ENCODE data around the gene ADD1.

Gene ADD1

GRCh38 chr4:2799971-2800690, 43.5 kb upstream of the ADD1 start:
- peak overlapping the region; percentile 66 for H3K27ac ChIP-seq (ENCODE audit: low read depth, low read length)
- H3K36me3 ChIP-seq (ENCODE audit: insufficient read depth, low read length), result no peaks in the 10 kb centered on the region
- peak overlapping the region in 1 of 2 donors; percentile 27 for H3K4me3 ChIP-seq (ENCODE audit: low read depth in 1 of 2, low read length in 2 of 2)
- no peaks in the 10 kb centered on the region for H3K9me3 ChIP-seq (ENCODE audit: low read length)
- H3K4me1 ChIP-seq (ENCODE audit: insufficient read depth, low read length), result peaks cover 50% of the 10 kb centered on the region
- peaks cover 0 to 4% of the 10 kb centered on the region in 2 donors for H3K27me3 ChIP-seq (ENCODE audit: control insufficient read depth in 1 of 2, insufficient read depth in 2 of 2, low read length in 2 of 2)
- no peak overlapping the region for H3K9ac ChIP-seq (ENCODE audit: low read length)

GRCh38 chr4:2800691-2801596, 42.7 kb upstream of the ADD1 start:
- peak overlapping the region; percentile 4 to 27 for H3K4me3 ChIP-seq (ENCODE audit: low read depth in 1 of 2, low read length in 2 of 2)
- no peak overlapping the region for H3K9ac ChIP-seq (ENCODE audit: low read length)
- H3K27ac ChIP-seq (ENCODE audit: low read depth, low read length), result peak overlapping the region; percentile 66
- H3K9me3 ChIP-seq (ENCODE audit: low read length), result no peaks in the 10 kb centered on the region
- H3K36me3 ChIP-seq (ENCODE audit: insufficient read depth, low read length), result no peaks in the 10 kb centered on the region
- peaks cover 56% of the 10 kb centered on the region for H3K4me1 ChIP-seq (ENCODE audit: insufficient read depth, low read length)
- peaks cover 0 to 4% of the 10 kb centered on the region in 2 donors for H3K27me3 ChIP-seq (ENCODE audit: control insufficient read depth in 1 of 2, insufficient read depth in 2 of 2, low read length in 2 of 2)

GRCh38 chr4:2802618-2803531, 40.8 kb upstream of the ADD1 start:
- Histone ChIP-seq H3K27me3 (ENCODE audit: control insufficient read depth in 1 of 2, insufficient read depth in 2 of 2, low read length in 2 of 2) (peaks cover 0 to 4% of the 10 kb centered on the region in 2 donors), H3K4me3 (ENCODE audit: low read depth in 1 of 2, low read length in 2 of 2) (no peak overlapping the region), H3K27ac (ENCODE audit: low read depth, low read length) (no peak overlapping the region), H3K4me1 (ENCODE audit: insufficient read depth, low read length) (peaks cover 55% of the 10 kb centered on the region), H3K9me3 (ENCODE audit: low read length) (no peaks in the 10 kb centered on the region), H3K36me3 (ENCODE audit: insufficient read depth, low read length) (no peaks in the 10 kb centered on the region), H3K9ac (ENCODE audit: low read length) (no peak overlapping the region)

- Histone ChIP-seq H3K27me3 (ENCODE audit: control insufficient read depth in 1 of 2, insufficient read depth in 2 of 2, low read length in 2 of 2) (peaks cover 0 to 4% of the 10 kb centered on the region in 2 donors), H3K4me1 (ENCODE audit: insufficient read depth, low read length) (peaks cover 51% of the 10 kb centered on the region), H3K9ac (ENCODE audit: low read length) (no peak overlapping the region), H3K4me3 (ENCODE audit: low read depth in 1 of 2, low read length in 2 of 2) (no peak overlapping the region), H3K9me3 (ENCODE audit: low read length) (no peaks in the 10 kb centered on the region), H3K36me3 (ENCODE audit: insufficient read depth, low read length) (no peaks in the 10 kb centered on the region), H3K27ac (ENCODE audit: low read depth, low read length) (no peak overlapping the region)
Measured at GRCh38 chr4:2803624-2804448, 39.8 kb upstream of the ADD1 start.

GRCh38 chr4:2804449-2804972, 39.1 kb upstream of the ADD1 start:
- no peak overlapping the region for H3K4me3 ChIP-seq (ENCODE audit: low read depth in 1 of 2, low read length in 2 of 2)
- no peaks in the 10 kb centered on the region for H3K36me3 ChIP-seq (ENCODE audit: insufficient read depth, low read length)
- H3K27ac ChIP-seq (ENCODE audit: low read depth, low read length), result no peak overlapping the region
- H3K9me3 ChIP-seq (ENCODE audit: low read length), result no peaks in the 10 kb centered on the region
- H3K4me1 ChIP-seq (ENCODE audit: insufficient read depth, low read length), result peaks cover 49% of the 10 kb centered on the region
- no peak overlapping the region for H3K9ac ChIP-seq (ENCODE audit: low read length)
- peaks cover 0 to 4% of the 10 kb centered on the region in 2 donors for H3K27me3 ChIP-seq (ENCODE audit: control insufficient read depth in 1 of 2, insufficient read depth in 2 of 2, low read length in 2 of 2)

- H3K9ac ChIP-seq (ENCODE audit: low read length), result no peak overlapping the region
- H3K36me3 ChIP-seq (ENCODE audit: insufficient read depth, low read length), result no peaks in the 10 kb centered on the region
- peaks cover 50% of the 10 kb centered on the region for H3K4me1 ChIP-seq (ENCODE audit: insufficient read depth, low read length)
- H3K27me3 ChIP-seq (ENCODE audit: control insufficient read depth in 1 of 2, insufficient read depth in 2 of 2, low read length in 2 of 2), result peaks cover 0 to 4% of the 10 kb centered on the region in 2 donors
- no peak overlapping the region for H3K4me3 ChIP-seq (ENCODE audit: low read depth in 1 of 2, low read length in 2 of 2)
- H3K9me3 ChIP-seq (ENCODE audit: low read length), result no peaks in the 10 kb centered on the region
- H3K27ac ChIP-seq (ENCODE audit: low read depth, low read length), result no peak overlapping the region
Measured at GRCh38 chr4:2804973-2805501, 38.6 kb upstream of the ADD1 start.

GRCh38 chr4:2805712-2806389, 37.8 kb upstream of the ADD1 start:
- Histone ChIP-seq H3K4me3 (ENCODE audit: low read depth in 1 of 2, low read length in 2 of 2) (no peak overlapping the region), H3K4me1 (ENCODE audit: insufficient read depth, low read length) (peaks cover 45% of the 10 kb centered on the region), H3K36me3 (ENCODE audit: insufficient read depth, low read length) (no peaks in the 10 kb centered on the region), H3K9me3 (ENCODE audit: low read length) (no peaks in the 10 kb centered on the region), H3K27ac (ENCODE audit: low read depth, low read length) (no peak overlapping the region), H3K9ac (ENCODE audit: low read length) (no peak overlapping the region), H3K27me3 (ENCODE audit: control insufficient read depth in 1 of 2, insufficient read depth in 2 of 2, low read length in 2 of 2) (peaks cover 0 to 4% of the 10 kb centered on the region in 2 donors)

- Histone ChIP-seq H3K9me3 (ENCODE audit: low read length) (no peaks in the 10 kb centered on the region), H3K4me1 (ENCODE audit: insufficient read depth, low read length) (peaks cover 44% of the 10 kb centered on the region), H3K4me3 (ENCODE audit: low read depth in 1 of 2, low read length in 2 of 2) (no peak overlapping the region), H3K36me3 (ENCODE audit: insufficient read depth, low read length) (no peaks in the 10 kb centered on the region), H3K27me3 (ENCODE audit: control insufficient read depth in 1 of 2, insufficient read depth in 2 of 2, low read length in 2 of 2) (no peaks in the 10 kb centered on the region), H3K27ac (ENCODE audit: low read depth, low read length) (no peak overlapping the region), H3K9ac (ENCODE audit: low read length) (no peak overlapping the region)
Measured at GRCh38 chr4:2806390-2807355, 37.0 kb upstream of the ADD1 start.

- Histone ChIP-seq H3K9ac (ENCODE audit: low read length) (no peak overlapping the region), H3K27ac (ENCODE audit: low read depth, low read length) (no peak overlapping the region)
Measured at GRCh38 chr4:2807571-2807970, 36.1 kb upstream of the ADD1 start.

More at GRCh38 chr4:2807571-2807970, 36.1 kb upstream of the ADD1 start:
- Histone ChIP-seq H3K4me1 (ENCODE audit: insufficient read depth, low read length) (peaks cover 41% of the 10 kb centered on the region), H3K4me3 (ENCODE audit: low read depth in 1 of 2, low read length in 2 of 2) (no peak overlapping the region), H3K27me3 (ENCODE audit: control insufficient read depth in 1 of 2, insufficient read depth in 2 of 2, low read length in 2 of 2) (no peaks in the 10 kb centered on the region), H3K9me3 (ENCODE audit: low read length) (no peaks in the 10 kb centered on the region), H3K36me3 (ENCODE audit: insufficient read depth, low read length) (no peaks in the 10 kb centered on the region)
